BE2C (cell line): ENCODE measurements around the gene NT5M.
"Not testable (repeated sequence)": the region's sequence is repeated elsewhere in the genome, so short reads cannot be mapped to it uniquely, and the experiment has no call there.

Experiments used
- DNase-seq: peaks from one replicate; pipeline ENCODE4 v3.0.0-alpha.2; 2020
- H3K27me3 ChIP-seq: fragments of 250-450 bp; sonication (Bioruptor Pico); 2 replicates; pipeline ENCODE4 v1.5.1; 2020; ENCODE audit warnings: mild to moderate bottlenecking
- H3K36me3 ChIP-seq: fragments of 250-450 bp; sonication (Bioruptor Pico); 2 replicates; pipeline ENCODE4 v1.5.1; 2020; ENCODE audit warnings: mild to moderate bottlenecking
- H3K4me1 ChIP-seq: fragments of 250-450 bp; sonication (Bioruptor Pico); 2 replicates; pipeline ENCODE4 v1.5.1; 2020
- H3K4me3 ChIP-seq: 2 replicates; pipeline ENCODE4 v1.5.1; 2011; ENCODE audit warnings: low read depth, low read length
- H3K9me3 ChIP-seq: fragments of 250-450 bp; sonication (Bioruptor Pico); 2 replicates; pipeline ENCODE4 v1.5.1; 2020
- CTCF ChIP-seq: IDR thresholded peaks from 2 replicates; pipeline ENCODE4 v1.5.1; 2012; ENCODE audit warnings: mild to moderate bottlenecking, low read depth, low read length

The NT5M gene

GRCh38 chr17:17380145-17380925, 77.2 kb downstream of the NT5M start:
- DNase-seq, result no peak
- Histone ChIP-seq H3K4me1 (no peaks in the 10 kb centered on the region), H3K27me3 (no peaks in the 10 kb centered on the region), H3K4me3 (no peak overlapping the region), H3K9me3 (no peaks in the 10 kb centered on the region), H3K36me3 (no peaks in the 10 kb centered on the region)
- TF ChIP-seq CTCF, result no peak

- no peak for TF ChIP-seq CTCF
- no peak for DNase-seq
- Histone ChIP-seq H3K27me3 (no peaks in the 10 kb centered on the region), H3K36me3 (no peaks in the 10 kb centered on the region), H3K4me1 (no peaks in the 10 kb centered on the region), H3K4me3 (no peak overlapping the region), H3K9me3 (no peaks in the 10 kb centered on the region)
Measured at GRCh38 chr17:17381446-17382064, 78.4 kb downstream of the NT5M start.

GRCh38 chr17:17382065-17382459, 78.9 kb downstream of the NT5M start:
- no peaks in the 10 kb centered on the region for H3K36me3 ChIP-seq
- no peaks in the 10 kb centered on the region for H3K4me1 ChIP-seq
- H3K4me3 ChIP-seq, result no peak overlapping the region
- no peaks in the 10 kb centered on the region for H3K9me3 ChIP-seq
- no peaks in the 10 kb centered on the region for H3K27me3 ChIP-seq
- no peak for TF ChIP-seq CTCF
- DNase-seq, result no peak

GRCh38 chr17:17382971-17383370, 79.8 kb downstream of the NT5M start:
- H3K4me1 ChIP-seq, result no peaks in the 10 kb centered on the region
- no peak overlapping the region for H3K4me3 ChIP-seq
- no peaks in the 10 kb centered on the region for H3K9me3 ChIP-seq
- DNase-seq, result no peak
- TF ChIP-seq CTCF, result no peak
- H3K36me3 ChIP-seq, result no peaks in the 10 kb centered on the region
- no peaks in the 10 kb centered on the region for H3K27me3 ChIP-seq

- H3K4me1 ChIP-seq, H3K9me3 ChIP-seq, H3K27me3 ChIP-seq, DNase-seq, H3K36me3 ChIP-seq: not testable (repeated sequence)
- H3K4me3 ChIP-seq, result peak overlapping the region; percentile 24
Measured at GRCh38 chr17:17383431-17384290, 80.5 kb downstream of the NT5M start.

GRCh38 chr17:17384291-17384615, 81.1 kb downstream of the NT5M start:
- no peaks in the 10 kb centered on the region for H3K9me3 ChIP-seq
- TF ChIP-seq CTCF, result no peak
- no peak for DNase-seq
- H3K4me1 ChIP-seq, result no peaks in the 10 kb centered on the region
- no peaks in the 10 kb centered on the region for H3K36me3 ChIP-seq
- H3K27me3 ChIP-seq, result no peaks in the 10 kb centered on the region
- no peak overlapping the region for H3K4me3 ChIP-seq
